SK-N-MC (cell line): ENCODE data around the gene C20orf144.

Source experiments
- EZH2 ChIP-seq: fragments of 200-600 bp; sonication (generic); IDR thresholded peaks from one replicate; pipeline ENCODE4 v1.6.1; 2017; ENCODE audit warnings: antibody characterized with exemption
- FOXP2 ChIP-seq: optimal IDR thresholded peaks from 2 replicates; pipeline ENCODE3; 2011; ENCODE audit warnings: mild to moderate bottlenecking, moderate library complexity; ENCODE audit not compliant: insufficient read depth; ENCODE audit errors: extremely low read length, control extremely low read depth
- POLR2AphosphoS5 ChIP-seq: IDR thresholded peaks from 2 replicates; pipeline ENCODE4 v1.6.1; 2012; ENCODE audit warnings: mild to moderate bottlenecking, low read depth, low read length, borderline replicate concordance

DNA sequence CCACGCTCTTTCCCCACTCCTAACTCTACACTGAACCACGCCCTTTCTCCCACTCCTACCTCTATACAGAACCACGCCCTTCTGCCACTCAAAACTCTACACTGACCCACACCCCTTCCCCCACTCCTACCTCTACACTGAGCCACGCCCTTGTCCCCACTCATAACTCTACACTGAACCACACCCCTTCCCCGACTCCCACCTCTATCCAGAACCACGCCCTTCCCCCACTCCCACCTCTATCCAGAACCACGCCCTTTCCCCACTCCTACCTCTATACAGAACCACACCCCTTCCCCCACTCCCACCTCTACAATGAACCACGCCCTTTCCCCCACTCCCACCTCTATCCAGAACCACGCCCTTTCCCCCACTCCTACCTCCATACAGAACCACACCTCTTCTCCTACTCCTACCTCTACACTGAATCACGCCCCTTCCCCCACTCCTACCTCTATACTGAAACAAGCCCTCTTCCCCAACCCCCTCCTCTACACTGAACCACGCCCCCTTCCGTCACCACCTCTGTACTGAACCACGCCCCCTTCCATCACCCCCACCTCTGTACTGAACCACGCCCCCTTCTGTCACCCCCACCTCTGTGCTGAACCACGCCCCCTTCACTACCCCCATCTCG lies 47.9 kb downstream of the C20orf144 start:
- TF ChIP-seq EZH2 (no peak), POLR2AphosphoS5 (no peak), FOXP2 (no peak)
